CD4-positive, CD25-positive, alpha-beta regulatory T cell (primary cell): Measurements from ENCODE around the gene MINDY1. TPM values are rescaled to one million over a fixed set of nuclear protein-coding genes. Genes with fewer than 3 reads are reported as not detected.

ENCODE experiments used
- ATAC-seq, 2 donors: fragments of 150-1000 bp; cut with Tn5 transposase; one replicate each; pipeline ENCODE4 v1.10.0; 2021; ENCODE audit warnings: low read depth in 2 of 2, moderate number of reproducible peaks in 2 of 2, moderate library complexity in 1 of 2
- DNase-seq, 3 donors: peaks; one replicate each; pipeline versions ENCODE4 v3.0.0 to v3.0.0-alpha.2; 2012 to 2022; ENCODE audit warnings: mixed read lengths in 1 of 3
- H3K27ac ChIP-seq: one replicate; pipeline ENCODE4 v1.7.0; 2013; ENCODE audit warnings: mild to moderate bottlenecking, low read length; ENCODE audit not compliant: insufficient read depth, poor library complexity, severe bottlenecking
- H3K27me3 ChIP-seq: one replicate; pipeline ENCODE4 v1.7.0; 2013; ENCODE audit warnings: low read length; ENCODE audit not compliant: control insufficient read depth, insufficient read depth
- H3K36me3 ChIP-seq: one replicate; pipeline ENCODE4 v1.7.0; 2013; ENCODE audit warnings: mild to moderate bottlenecking, low read length, moderate library complexity; ENCODE audit not compliant: control insufficient read depth, insufficient read depth
- H3K4me1 ChIP-seq: 2 replicates; pipeline ENCODE4 v1.7.0; 2013; ENCODE audit warnings: mild to moderate bottlenecking, low read length; ENCODE audit not compliant: insufficient read depth, control insufficient read depth, poor library complexity, severe bottlenecking
- H3K4me3 ChIP-seq: one replicate; pipeline ENCODE4 v1.7.0; 2013; ENCODE audit warnings: low read depth, mild to moderate bottlenecking, low read length, moderate library complexity
- H3K9me3 ChIP-seq, 2 experiments: 1 replicate in 1 of 2; 2 replicates in 1 of 2; pipeline ENCODE4 v1.7.0; 2013; ENCODE audit warnings: low read length in 2 of 2, mild to moderate bottlenecking in 1 of 2, moderate library complexity in 1 of 2; ENCODE audit not compliant: control insufficient read depth in 2 of 2
- H3K27ac Mint-ChIP-seq, 3 donors: one replicate each; pipeline ENCODE4 v1.8.0; 2020 to 2022; ENCODE audit warnings: mild to moderate bottlenecking in 3 of 3, mixed read lengths in 3 of 3, moderate library complexity in 2 of 3
- H3K27me3 Mint-ChIP-seq: one replicate; pipeline ENCODE4 v1.8.0; 2022; ENCODE audit warnings: mild to moderate bottlenecking, mixed read lengths
- H3K36me3 Mint-ChIP-seq: one replicate; pipeline ENCODE4 v1.8.0; 2020; ENCODE audit warnings: mixed read lengths
- H3K4me1 Mint-ChIP-seq, 4 donors: one replicate each; pipeline ENCODE4 v1.8.0; 2020 to 2022; ENCODE audit warnings: mixed read lengths in 4 of 4, mild to moderate bottlenecking in 1 of 4
- H3K4me3 Mint-ChIP-seq, 4 donors: one replicate each; pipeline ENCODE4 v1.8.0; 2020 to 2022; ENCODE audit warnings: mild to moderate bottlenecking in 4 of 4, mixed read lengths in 4 of 4, moderate library complexity in 3 of 4
- H3K9me3 Mint-ChIP-seq, 7 donors: one replicate each; pipeline ENCODE4 v1.8.0; 2020 to 2022; ENCODE audit warnings: mixed read lengths in 7 of 7, mild to moderate bottlenecking in 3 of 7, moderate library complexity in 2 of 7
- polyA plus RNA-seq, 4 donors: library from polyadenylated mRNA; unstranded; fragments of 300-500 nt; fragmentation: Illumina TruSeq; gene quantifications; one replicate each; pipeline ENCODE4 v1.2.3, GENCODE V29; 2021
- total RNA-seq: library from RNA; stranded (reverse); gene quantifications from one replicate; pipeline ENCODE4 v1.2.3, GENCODE V29; 2022

The MINDY1 gene
- total and polyA plus RNA-seq, 5 donors from 2014 or later: 3.0 to 12.9 (median 5.4) TPM

GRCh38 chr1:150957666-150958065, 49.0 kb downstream of the MINDY1 start:
- H3K4me1 ChIP-seq: no peaks in the 10 kb centered on the region
- H3K4me1 Mint-ChIP-seq: peaks cover 0 to 5% (median 0%) of the 10 kb centered on the region in 4 donors
- H3K9me3 Mint-ChIP-seq: no peaks in the 10 kb centered on the region
- peaks cover 56% of the 10 kb centered on the region for H3K36me3 ChIP-seq
- no peaks in the 10 kb centered on the region for H3K27me3 ChIP-seq
- no peak for ATAC-seq
- peaks cover 35% of the 10 kb centered on the region for H3K36me3 Mint-ChIP-seq
- no peak overlapping the region for H3K27ac ChIP-seq
- no peak overlapping the region for H3K4me3 ChIP-seq
- no peaks in the 10 kb centered on the region for H3K9me3 ChIP-seq
- H3K27ac Mint-ChIP-seq: no peak overlapping the region
- no peak overlapping the region for H3K4me3 Mint-ChIP-seq
- DNase-seq: no peak
- no peaks in the 10 kb centered on the region for H3K27me3 Mint-ChIP-seq

- ATAC-seq: no peak
Measured at GRCh38 chr1:150955280-150955679, 51.4 kb downstream of the MINDY1 start.

GRCh38 chr1:150954708-150955107, 52.0 kb downstream of the MINDY1 start:
- Mint-ChIP-seq H3K27me3 (no peaks in the 10 kb centered on the region), H3K9me3 (peaks cover 0 to 1% (median 0%) of the 10 kb centered on the region in 7 donors), H3K27ac (peak overlapping the region in 2 of 3 donors; percentile 48 to 49), H3K4me1 (peaks cover 0 to 5% (median 0%) of the 10 kb centered on the region in 4 donors), H3K4me3 (no peak overlapping the region), H3K36me3 (peaks cover 47% of the 10 kb centered on the region)
- Histone ChIP-seq H3K36me3 (peaks cover 54% of the 10 kb centered on the region), H3K27ac (no peak overlapping the region), H3K27me3 (no peaks in the 10 kb centered on the region), H3K4me1 (no peaks in the 10 kb centered on the region), H3K4me3 (no peak overlapping the region), H3K9me3 (no peaks in the 10 kb centered on the region)
- ATAC-seq: no peak
- no peak for DNase-seq

More at GRCh38 chr1:150955280-150955679, 51.4 kb downstream of the MINDY1 start:
- Mint-ChIP-seq H3K4me3 (no peak overlapping the region), H3K27ac (peak overlapping the region; percentile 27 to 68 (median 59)), H3K4me1 (peaks cover 0 to 5% (median 0%) of the 10 kb centered on the region in 4 donors), H3K36me3 (peaks cover 47% of the 10 kb centered on the region), H3K9me3 (peaks cover 0 to 1% (median 0%) of the 10 kb centered on the region in 7 donors), H3K27me3 (no peaks in the 10 kb centered on the region)
- Histone ChIP-seq H3K4me1 (no peaks in the 10 kb centered on the region), H3K4me3 (no peak overlapping the region), H3K9me3 (no peaks in the 10 kb centered on the region), H3K27me3 (no peaks in the 10 kb centered on the region), H3K36me3 (peaks cover 54% of the 10 kb centered on the region), H3K27ac (no peak overlapping the region)
- no peak for DNase-seq

Other genes with a start within 250 kb of the MINDY1 start
- 114 TPM for gene CTSS, start 241.1 kb downstream of the MINDY1 start, total RNA-seq
- gene CTSS, start 241.1 kb downstream of the MINDY1 start, polyA plus RNA-seq: 100 to 1,000 TPM; 158 to 227 (median 205) TPM
- gene CTSK, start 198.6 kb downstream of the MINDY1 start, total RNA-seq: 18.0 TPM
- 1 to 10 TPM in 1 of 4 donors, under 1 TPM in 2, not detected in 1; 0.10 to 1.4 (median 0.82) TPM for gene CTSK, start 198.6 kb downstream of the MINDY1 start, polyA plus RNA-seq
- gene ARNT, start 130.3 kb downstream of the MINDY1 start, total RNA-seq: 43.3 TPM
- 10 to 100 TPM; 25.9 to 29.0 (median 27.0) TPM for gene ARNT, start 130.3 kb downstream of the MINDY1 start, polyA plus RNA-seq
- gene CTXND2, start 119.8 kb downstream of the MINDY1 start, total RNA-seq: not detected
- not detected for gene CTXND2, start 119.8 kb downstream of the MINDY1 start, polyA plus RNA-seq
- gene SETDB1, start 80.5 kb downstream of the MINDY1 start, total RNA-seq: 48.7 TPM
- gene SETDB1, start 80.5 kb downstream of the MINDY1 start, polyA plus RNA-seq: 10 to 100 TPM in 3 of 4 donors, 1 to 10 TPM in 1; 9.4 to 13.6 (median 12.3) TPM
- 99.1 TPM for gene CERS2, start 32.1 kb downstream of the MINDY1 start, total RNA-seq
- 100 to 1,000 TPM; 179 to 201 (median 189) TPM for gene CERS2, start 32.1 kb downstream of the MINDY1 start, polyA plus RNA-seq
- not detected for gene ANXA9, start 24.6 kb downstream of the MINDY1 start, total RNA-seq
- gene ANXA9, start 24.6 kb downstream of the MINDY1 start, polyA plus RNA-seq: not detected
- 18.0 TPM for gene PRUNE1, start 1.5 kb upstream of the MINDY1 start, total RNA-seq
- 10 to 100 TPM; 46.5 to 56.3 (median 52.3) TPM for gene PRUNE1, start 1.5 kb upstream of the MINDY1 start, polyA plus RNA-seq
- 0.94 TPM for gene BNIPL, start 29.7 kb upstream of the MINDY1 start, total RNA-seq
- gene BNIPL, start 29.7 kb upstream of the MINDY1 start, polyA plus RNA-seq: under 1 TPM; 0.07 to 0.43 (median 0.18) TPM
- gene C1orf56, start 40.8 kb upstream of the MINDY1 start, total RNA-seq: 0.67 TPM
- gene C1orf56, start 40.8 kb upstream of the MINDY1 start, polyA plus RNA-seq: 1 to 10 TPM; 3.5 to 4.8 (median 4.1) TPM
- 496 TPM for gene CDC42SE1, start 52.7 kb upstream of the MINDY1 start, total RNA-seq
- 100 to 1,000 TPM; 119 to 152 (median 140) TPM for gene CDC42SE1, start 52.7 kb upstream of the MINDY1 start, polyA plus RNA-seq
- gene MLLT11, start 53.5 kb upstream of the MINDY1 start, total RNA-seq: 3.9 TPM
- gene MLLT11, start 53.5 kb upstream of the MINDY1 start, polyA plus RNA-seq: 1 to 10 TPM; 3.1 to 4.4 (median 4.2) TPM
- gene GABPB2, start 63.9 kb upstream of the MINDY1 start, total RNA-seq: 26.4 TPM
- gene GABPB2, start 63.9 kb upstream of the MINDY1 start, polyA plus RNA-seq: 1 to 10 TPM; 5.4 to 8.1 (median 6.0) TPM
- 7.2 TPM for gene SEMA6C, start 139.7 kb upstream of the MINDY1 start, total RNA-seq
- under 1 TPM; 0.63 to 0.76 (median 0.73) TPM for gene SEMA6C, start 139.7 kb upstream of the MINDY1 start, polyA plus RNA-seq
- gene TNFAIP8L2, start 149.7 kb upstream of the MINDY1 start, total RNA-seq: 4.3 TPM
- gene TNFAIP8L2, start 149.7 kb upstream of the MINDY1 start, polyA plus RNA-seq: 10 to 100 TPM; 32.9 to 62.5 (median 47.2) TPM
- gene LYSMD1, start 159.0 kb upstream of the MINDY1 start, total RNA-seq: 0.54 TPM
- gene LYSMD1, start 159.0 kb upstream of the MINDY1 start, polyA plus RNA-seq: under 1 TPM in 3 of 4 donors, not detected in 1; 0.14 to 0.18 (median 0.14) TPM
- gene SCNM1, start 159.2 kb upstream of the MINDY1 start, total RNA-seq: 51.0 TPM
- gene SCNM1, start 159.2 kb upstream of the MINDY1 start, polyA plus RNA-seq: 100 to 1,000 TPM in 1 of 4 donors, 10 to 100 TPM in 3; 74.3 to 104 (median 90.5) TPM
- 3.3 TPM for gene TMOD4, start 169.1 kb upstream of the MINDY1 start, total RNA-seq
- gene TMOD4, start 169.1 kb upstream of the MINDY1 start, polyA plus RNA-seq: not detected
- 41.8 TPM for gene VPS72, start 183.3 kb upstream of the MINDY1 start, total RNA-seq
- 100 to 1,000 TPM in 1 of 4 donors, 10 to 100 TPM in 3; 83.0 to 101 (median 95.0) TPM for gene VPS72, start 183.3 kb upstream of the MINDY1 start, polyA plus RNA-seq
- gene PIP5K1A, start 191.7 kb upstream of the MINDY1 start, total RNA-seq: 60.3 TPM
- gene PIP5K1A, start 191.7 kb upstream of the MINDY1 start, polyA plus RNA-seq: 10 to 100 TPM; 12.0 to 17.5 (median 15.1) TPM
- gene PSMD4, start 247.8 kb upstream of the MINDY1 start, total RNA-seq: 91.6 TPM
- gene PSMD4, start 247.8 kb upstream of the MINDY1 start, polyA plus RNA-seq: 100 to 1,000 TPM; 242 to 392 (median 297) TPM